ENCODE data around the gene KIF1A.
"Not testable (repeated sequence)": the region's sequence is repeated elsewhere in the genome, so short reads cannot be mapped to it uniquely, and the experiment has no call there.

Gene KIF1A

GRCh38 chr2:240678909-240679308, 141.1 kb downstream of the KIF1A start:
- not testable (repeated sequence) for DNase-seq

- not testable (repeated sequence) for DNase-seq
These were observed 142.0 kb downstream of the KIF1A start for GRCh38 chr2:240678043-240678442.

DNA sequence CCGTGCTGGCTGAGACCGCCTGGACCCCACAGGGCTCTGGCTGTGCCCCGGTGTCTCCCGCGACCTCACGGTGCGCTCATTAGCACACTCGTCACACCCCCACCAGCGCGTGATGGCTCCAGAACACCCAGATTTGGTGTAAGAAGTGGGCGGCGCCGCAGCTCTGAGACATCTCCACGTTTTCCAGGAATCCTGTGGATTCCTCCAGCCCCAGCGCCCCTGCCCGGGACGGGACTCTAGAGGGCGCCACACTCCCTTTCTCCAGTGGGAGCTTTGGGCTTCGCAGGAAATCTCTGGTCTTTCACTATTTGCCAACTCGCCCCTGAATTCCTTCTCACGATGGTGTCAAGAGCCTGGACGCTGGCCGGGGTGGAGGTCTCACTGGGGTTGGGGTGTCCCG, 144.7 kb downstream of the KIF1A start:
- not testable (repeated sequence) for DNase-seq

GRCh38 chr2:240674461-240675184, 145.4 kb downstream of the KIF1A start:
- not testable (repeated sequence) for DNase-seq

- no peak for DNase-seq
These were observed 147.3 kb downstream of the KIF1A start for GRCh38 chr2:240672701-240673190.

- no peak for DNase-seq
These were observed 147.8 kb downstream of the KIF1A start for GRCh38 chr2:240672076-240672700.

GRCh38 chr2:240670950-240671349, 149.1 kb downstream of the KIF1A start:
- no peak for DNase-seq

DNA sequence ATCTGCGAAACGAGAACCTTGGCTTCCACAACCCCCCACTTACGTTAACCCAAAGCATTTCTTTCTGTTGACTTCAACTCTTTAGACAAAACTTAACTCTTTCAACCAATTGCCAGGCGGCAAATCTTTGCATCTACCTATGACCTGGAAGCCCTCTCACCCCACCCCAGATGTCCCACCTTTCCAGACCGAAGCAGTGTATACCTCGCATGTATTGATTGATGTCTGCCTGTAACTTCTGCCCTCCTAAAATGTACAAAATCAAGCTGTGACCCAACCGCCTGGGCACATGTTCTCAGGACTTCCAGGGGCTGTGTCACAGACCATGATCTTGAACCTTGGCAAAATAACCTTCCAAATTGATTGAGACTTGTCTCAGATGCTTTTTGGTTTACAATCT, 149.6 kb downstream of the KIF1A start:
- no peak for DNase-seq

DNA sequence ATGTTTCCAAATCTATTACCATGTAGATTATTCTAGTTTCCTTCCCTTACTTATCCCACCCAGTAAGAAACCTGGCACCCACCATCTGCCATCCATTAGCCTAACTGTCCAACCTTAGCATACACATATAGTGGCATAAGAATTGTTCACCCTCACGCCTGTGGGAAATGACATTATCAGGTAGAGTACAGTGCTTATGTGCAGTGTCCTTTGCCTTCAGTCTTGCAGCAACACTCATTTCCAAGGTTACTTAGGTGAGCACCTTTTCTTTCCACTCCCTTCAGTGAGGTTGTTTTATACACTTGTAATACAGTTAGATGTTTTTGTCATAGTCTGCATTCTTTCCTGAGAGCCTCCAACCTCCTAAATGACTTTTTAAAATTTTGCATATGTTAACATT, 155.4 kb downstream of the KIF1A start:
- DNase-seq: no peak
